ENCODE results near the gene RLBP1.
"Not testable (repeated sequence)": the region's sequence is repeated elsewhere in the genome, so short reads cannot be mapped to it uniquely, and the experiment has no call there.

Gene RLBP1

DNA sequence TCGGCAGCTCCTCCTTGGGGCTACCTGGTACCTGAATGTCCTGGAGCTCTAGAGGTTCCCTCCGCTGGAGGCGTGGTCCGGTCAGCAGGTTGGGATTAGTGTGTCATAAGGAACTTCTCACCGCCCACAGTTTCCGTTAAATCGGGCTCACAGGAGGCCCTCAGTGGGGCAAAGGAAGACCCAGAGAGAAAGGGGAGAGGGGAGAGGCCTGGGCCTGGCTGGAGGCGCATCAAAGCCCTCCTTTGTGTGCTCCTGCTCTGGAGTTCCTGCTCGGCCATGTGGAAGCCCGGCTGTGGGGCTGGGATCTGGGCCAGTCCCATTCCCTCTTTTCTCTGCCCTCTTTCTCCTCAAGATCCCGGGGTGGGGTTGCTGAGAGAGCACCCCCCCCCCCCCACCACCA lies at the start of gene RLBP1:
TSS of gene RLBP1 (minus strand) at position 37 of the 400 bp plus-strand sequence. CDS start 2,604 bp downstream, outside the sequence.
- no peak for DNase-seq

DNA sequence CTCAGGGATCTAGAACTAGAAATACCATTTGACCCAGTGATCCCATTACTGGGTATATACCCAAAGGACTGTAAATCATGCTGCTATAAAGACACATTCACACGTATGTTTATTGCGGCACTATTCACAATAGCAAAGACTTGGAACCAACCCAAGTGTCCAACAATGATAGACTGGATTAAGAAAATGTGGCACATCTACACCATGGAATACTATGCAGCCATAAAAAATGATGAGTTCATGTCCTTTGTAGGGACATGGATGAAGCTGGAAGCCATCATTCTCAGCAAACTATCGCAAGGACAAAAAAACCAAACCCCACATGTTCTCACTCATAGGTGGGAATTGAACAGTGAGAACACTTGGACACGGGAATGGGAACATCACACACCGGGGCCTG lies 28.8 kb upstream of the RLBP1 start:
- not testable (repeated sequence) for DNase-seq

- no peak for DNase-seq
These were observed 27.2 kb upstream of the RLBP1 start for GRCh38 chr15:89248584-89248983.

GRCh38 chr15:89247446-89247845 lies 26.1 kb upstream of the RLBP1 start:
- no peak for DNase-seq

- no peak for DNase-seq
These were observed 23.2 kb upstream of the RLBP1 start for GRCh38 chr15:89244574-89244903.

- peak; percentile 98 for DNase-seq
These were observed 22.6 kb upstream of the RLBP1 start, which contains the start of gene FANCI for GRCh38 chr15:89243691-89244573. Gene FANCI (plus strand): TSS chr15:89243979. CDS start chr15:89247648, 3,669 bp downstream.

DNA sequence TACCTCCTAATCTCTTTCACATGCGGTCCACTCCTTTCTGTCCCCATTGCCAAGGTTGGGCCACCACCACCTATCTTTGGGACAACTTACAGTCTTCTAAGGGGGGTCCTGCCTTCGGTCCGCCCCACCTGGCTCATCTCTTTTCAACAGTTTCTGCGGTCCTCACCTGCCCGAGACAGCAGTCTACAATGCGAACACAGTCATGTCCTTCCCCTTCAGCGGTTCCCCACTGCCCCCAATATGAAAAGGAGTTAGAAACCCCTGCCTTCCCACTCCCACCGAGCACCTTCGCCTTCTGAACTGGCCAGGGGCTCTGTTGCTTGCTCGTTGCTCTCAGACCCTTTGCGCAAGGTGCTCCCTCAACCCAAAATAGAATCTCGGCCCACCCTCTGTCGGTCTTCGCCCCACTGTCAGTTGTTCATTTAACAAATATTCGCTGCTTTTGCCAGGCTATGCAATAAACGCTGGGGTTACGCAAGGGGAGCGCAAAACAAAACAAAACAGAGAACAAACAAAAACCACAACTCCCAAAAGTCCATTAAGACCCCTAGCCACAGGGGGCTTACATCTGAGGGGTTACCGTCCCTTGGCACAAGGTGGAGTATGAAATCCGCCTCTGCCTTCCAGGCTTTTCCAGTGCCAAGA lies 21.8 kb upstream of the RLBP1 start:
- DNase-seq, result no peak

DNA sequence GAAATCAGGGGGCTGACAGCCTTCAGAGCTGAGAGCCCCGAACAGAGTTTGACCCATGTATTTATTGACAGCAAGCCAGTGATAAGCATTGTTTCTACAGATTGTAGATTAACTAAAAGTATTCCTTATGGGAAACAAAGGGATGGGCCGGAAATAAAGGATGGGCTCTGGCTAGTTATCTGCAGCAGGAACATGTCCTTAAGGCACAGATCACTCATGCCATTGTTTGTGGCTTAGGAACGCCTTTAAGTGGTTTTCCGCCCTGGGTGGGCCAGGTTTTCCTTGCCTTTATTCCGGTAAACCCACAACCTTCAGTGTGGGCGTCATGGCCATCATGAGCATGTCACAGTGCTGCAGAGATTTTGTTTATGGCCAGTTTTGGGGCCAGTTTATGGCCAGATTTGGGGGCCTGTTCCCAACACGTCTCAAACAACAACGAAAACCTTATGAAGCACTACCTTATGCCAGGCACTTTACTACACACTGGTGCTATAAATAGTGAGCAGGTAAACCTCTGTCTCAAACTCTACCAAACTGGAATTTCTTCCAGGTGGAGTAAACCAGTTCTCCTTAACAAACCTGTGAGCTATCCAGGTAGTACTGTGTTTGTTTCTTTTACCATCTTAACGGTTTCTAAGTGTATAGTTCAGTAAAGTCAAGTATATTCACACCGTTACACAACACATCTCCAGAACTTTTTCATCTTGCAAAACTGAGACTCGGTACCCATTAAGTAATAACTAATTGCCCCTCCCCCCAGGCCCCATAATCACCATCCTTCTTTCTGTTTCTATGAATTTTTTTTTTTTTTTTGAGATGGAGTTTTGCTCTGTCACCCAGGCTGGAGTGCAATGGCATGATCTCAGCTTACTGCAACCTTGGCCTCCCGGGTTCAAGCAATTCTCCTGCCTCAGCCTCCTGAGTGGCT lies 18.8 kb upstream of the RLBP1 start:
- DNase-seq, result not testable (repeated sequence)

DNA sequence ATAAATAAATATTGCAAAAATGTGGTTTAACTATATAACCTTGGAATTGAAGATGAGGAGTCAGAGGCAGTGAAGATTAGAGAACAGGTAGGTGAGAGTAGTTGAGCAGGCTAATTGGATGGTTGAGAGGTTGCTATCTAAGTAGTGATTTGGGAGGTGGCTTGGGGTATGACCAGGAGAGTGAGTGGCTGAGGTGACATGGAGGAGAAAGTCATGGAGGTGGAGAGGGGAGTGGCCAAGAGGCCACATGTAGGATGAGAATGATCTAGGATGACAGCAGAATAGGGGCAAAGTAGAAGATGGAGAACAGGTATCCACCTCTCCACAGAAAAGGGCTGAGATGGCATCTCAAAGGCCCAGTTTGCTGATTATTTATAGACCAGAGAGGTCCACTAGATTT lies 10.5 kb upstream of the RLBP1 start:
- DNase-seq, result no peak

- DNase-seq, result no peak
These were observed 8.9 kb upstream of the RLBP1 start for GRCh38 chr15:89230277-89230676.

DNA sequence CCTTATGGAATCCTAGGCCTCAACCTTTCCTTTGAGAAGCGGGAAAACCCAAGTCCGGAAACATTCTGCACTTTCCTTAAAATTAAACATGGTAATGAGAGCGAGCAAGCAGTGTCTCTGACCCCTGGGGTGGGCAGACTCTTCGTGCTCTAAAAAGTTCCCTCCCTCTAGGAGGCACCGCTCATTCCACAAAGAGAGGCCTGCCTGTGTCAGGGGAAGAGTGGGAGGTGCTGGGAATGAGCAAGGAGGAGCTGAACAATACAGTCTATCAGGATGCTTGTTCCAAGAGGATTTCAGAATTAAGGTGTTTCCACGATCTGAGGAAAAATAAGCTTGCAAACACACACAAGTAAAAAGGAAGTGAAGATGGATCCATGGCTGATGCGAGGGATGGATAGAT lies 6.0 kb upstream of the RLBP1 start:
- no peak for DNase-seq

- no peak for DNase-seq
These were observed 5.2 kb upstream of the RLBP1 start for GRCh38 chr15:89226359-89227221.

GRCh38 chr15:89225588-89225987 lies 4.2 kb upstream of the RLBP1 start:
- DNase-seq, result no peak

DNA sequence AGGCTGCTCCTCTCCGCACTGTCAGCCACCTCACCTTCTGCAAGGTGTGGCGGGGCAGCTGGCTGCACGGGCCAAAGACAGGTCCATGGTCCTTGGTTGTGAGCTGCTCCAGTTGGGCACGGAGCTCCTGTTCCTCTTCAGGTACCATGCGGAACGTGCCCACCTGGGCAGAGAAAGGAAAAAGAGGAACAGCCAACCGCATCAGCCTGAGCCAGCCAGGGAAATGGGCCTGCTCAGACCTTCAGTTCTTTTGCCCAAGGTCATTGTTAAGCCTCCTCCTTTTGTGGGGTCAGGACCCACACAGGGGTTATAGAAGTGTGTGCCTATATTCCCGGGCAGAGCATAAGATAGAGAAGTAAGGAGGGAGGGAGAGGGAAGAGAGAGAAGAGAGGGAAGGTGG lies 2.8 kb downstream of the RLBP1 start:
- DNase-seq, result no peak

DNA sequence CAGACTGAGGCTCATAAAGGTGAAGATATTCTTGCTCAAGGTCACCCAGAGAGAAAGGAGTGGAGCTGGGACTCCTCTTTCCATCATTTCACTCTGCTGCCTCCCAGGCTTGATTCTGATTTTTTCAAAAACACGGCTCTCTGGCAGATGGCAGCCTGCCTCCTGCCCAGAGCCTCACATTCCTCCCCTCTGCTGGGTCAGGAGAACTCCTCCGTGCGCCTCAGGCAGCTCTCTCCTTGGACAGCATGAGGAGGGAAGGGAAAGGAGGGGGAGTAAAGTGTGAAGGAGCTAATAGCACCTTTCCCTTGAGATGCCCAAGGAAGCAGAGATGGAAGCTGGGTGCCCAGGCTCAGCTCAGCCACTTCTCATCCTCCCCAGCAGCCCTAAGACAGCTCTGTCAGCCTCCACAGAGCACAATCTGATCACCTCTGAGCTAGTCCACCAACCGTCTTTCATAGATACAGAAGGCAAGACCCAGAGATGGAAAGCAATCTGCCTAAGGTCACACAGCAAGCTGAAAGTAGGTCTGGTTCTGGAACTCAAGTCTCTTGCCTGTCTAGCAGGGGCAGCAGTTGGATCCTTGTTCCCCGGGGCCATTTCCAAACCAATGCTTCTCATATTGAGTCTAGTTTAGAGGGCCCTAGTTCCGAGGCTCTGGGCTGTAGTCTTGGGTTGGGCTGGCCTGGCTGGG lies 3.5 kb downstream of the RLBP1 start:
- no peak for DNase-seq

DNA sequence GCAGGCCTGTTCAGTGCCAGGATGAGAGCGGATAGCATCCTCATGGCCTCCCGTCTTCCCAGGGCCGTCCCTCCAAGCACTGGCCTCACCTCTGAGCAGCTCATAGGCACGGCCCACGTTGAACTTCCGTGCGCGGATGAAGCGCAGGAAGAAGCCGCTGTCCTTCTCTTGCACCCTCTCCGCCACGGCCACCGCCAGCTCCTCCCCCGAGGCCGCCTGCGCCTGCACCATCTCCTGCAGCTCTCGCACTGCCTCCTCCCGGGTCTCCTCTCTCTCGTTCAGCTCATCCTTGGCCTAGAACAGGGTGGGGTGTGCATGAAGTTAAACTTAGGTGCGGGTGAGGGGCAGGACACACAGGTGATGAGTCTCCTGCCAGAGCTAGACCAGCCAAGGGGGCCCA lies 4.3 kb downstream of the RLBP1 start:
- no peak for DNase-seq

DNA sequence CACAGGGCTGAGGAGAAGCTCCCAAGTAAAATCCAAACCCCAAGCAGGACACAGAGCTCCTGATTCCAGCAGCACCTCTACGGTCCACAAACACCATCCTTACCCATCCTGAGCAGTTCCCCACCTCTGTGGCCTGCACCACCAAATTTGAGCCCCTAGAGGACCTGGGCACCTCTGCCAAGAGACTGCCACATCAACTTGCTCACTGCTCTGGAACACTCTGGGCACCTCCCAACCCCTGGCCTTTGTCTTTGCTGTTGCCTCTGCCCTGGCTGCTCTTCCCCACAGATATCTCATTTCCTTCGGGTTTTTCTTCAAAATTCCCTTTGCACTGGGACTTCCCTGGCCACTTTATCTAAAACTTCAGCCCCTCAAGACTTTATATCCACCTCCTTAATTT lies 5.8 kb downstream of the RLBP1 start:
- no peak for DNase-seq

- DNase-seq, result no peak
These were observed 9.7 kb downstream of the RLBP1 start for GRCh38 chr15:89211678-89212170.

- DNase-seq, result no peak
These were observed 12.3 kb downstream of the RLBP1 start for GRCh38 chr15:89209057-89209456.

DNA sequence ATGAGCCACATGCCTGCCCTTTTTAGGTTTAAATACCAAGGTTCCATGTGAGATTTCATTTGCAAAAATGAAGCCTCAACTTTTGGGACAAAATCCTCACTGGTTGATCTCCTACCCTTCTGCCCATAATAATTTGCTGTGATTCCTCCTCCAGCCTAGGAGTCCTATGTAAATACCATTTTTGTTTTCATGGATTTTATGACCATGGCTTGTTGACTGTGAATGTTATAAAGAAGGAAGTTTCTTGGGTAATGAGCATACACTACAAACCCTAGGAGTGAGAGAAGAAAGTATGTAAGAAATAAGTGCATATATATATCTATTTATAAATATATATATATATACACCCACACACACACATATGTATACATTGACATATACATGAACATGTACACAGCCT lies 13.1 kb downstream of the RLBP1 start:
- no peak for DNase-seq

DNA sequence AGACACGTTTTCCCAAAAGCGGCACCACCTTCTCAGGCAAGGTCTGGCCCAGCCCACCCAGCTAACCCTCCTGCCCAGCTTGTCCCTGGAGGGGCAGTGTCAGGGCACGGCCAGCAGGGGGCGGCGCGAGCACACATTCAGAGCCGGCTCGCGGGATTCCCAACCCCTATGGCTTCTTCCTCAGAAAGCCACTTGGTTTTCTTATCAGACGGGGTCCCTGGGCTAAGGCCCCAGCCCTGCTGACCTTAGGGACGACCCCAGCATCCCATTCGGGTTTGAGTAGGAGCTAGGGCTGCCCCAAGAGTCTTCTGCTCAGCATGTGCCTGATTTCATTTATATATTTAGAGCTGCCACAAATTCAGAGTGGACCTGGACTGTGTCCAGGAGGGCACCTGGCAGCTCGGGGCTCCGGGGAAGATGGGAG lies 14.5 kb downstream of the RLBP1 start:
- peak; percentile 75 for DNase-seq
